ENCODE measurements around the gene RBM22.
A peak's percentile ranks its signal among the peaks of the same experiment; 100 is the strongest.

The RBM22 gene

DNA sequence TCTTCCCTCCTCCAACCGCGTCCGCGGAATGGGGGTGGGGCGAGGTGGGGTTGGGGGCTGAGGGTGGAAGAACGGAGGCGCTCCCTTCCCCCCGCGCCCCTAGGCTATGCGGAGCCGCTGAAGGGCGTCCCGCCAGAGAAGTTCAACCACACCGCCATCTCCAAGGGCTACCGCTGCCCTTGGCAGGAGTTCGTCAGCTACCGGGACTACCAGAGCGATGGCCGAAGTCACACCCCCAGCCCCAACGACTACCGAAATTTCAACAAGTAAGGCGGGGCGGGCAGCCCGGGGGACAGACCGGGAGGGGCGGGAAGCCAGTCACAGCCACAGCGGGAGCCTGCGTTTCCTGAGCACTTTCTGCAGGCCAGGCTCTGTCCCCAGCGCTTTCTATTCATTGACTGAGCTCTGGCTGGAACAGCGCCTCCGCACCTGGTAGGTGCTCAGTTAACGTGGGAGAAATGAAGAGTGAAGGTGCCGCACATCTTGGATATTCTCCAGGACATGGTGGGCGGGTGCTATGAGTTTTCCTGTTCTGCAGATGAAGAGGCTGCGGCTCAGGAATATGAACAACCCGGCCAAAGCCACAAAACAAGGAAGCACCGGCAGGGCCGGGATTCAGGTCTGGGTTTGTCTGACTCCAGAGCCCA is 28.5 kb downstream of the RBM22 start:
- no peak for DNase-seq (ENCODE audit: low read depth in 2 of 2)

DNA sequence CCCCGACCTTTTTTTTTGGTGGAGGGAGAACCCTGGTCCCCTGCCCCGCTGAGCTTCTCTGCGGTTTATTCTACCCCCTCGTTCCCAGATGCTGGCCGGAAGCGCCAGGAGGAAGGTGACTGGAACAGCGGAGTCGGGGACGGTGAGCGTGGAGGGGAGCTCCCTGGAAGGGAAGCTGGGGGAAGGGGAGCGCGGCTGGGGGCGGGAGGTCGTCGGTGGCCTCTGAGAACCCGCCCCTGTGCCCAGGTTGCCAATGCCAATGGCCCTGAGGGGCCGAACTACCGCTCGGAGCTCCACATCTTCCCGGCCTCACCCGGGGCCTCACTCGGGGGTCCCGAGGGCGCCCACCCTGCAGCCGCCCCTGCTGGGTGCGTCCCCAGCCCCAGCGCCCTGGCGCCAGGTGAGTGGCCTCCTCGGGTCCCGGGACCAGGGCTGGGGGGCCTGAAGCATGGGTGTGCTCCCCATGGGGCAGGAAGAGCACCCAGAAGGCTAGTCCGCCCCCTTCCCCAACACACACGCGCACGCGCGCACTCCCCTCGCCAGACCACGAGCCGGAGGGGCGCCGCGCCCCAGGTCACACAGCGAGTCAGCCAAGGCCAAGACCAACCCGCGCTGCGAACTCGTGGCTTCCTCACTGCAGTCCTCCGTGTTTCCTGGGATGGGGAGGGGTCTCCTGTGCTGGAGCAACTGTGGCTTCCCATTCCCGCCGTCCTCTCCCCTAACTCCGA is 29.2 kb downstream of the RBM22 start:
- no peak for DNase-seq (ENCODE audit: low read depth in 2 of 2)

DNA sequence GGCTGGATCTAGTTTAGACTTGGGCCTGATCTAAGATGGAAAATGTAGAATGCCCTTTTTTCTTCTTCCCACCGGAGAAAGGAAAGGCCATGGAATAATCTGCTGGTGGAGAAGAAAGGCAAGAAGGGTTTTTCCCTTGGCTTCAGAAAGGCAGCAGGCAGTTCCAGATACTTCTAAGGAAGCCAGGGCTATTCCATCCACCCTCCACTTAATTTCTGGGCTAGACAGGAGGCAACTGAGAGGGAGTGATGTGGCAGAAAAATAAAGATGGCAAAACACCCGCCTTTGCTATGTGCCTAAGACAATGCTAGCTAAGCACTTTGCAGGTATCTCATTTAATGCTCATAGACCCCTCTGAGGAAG is 29.9 kb downstream of the RBM22 start:
- no peak for DNase-seq (ENCODE audit: low read depth in 2 of 2)

DNA sequence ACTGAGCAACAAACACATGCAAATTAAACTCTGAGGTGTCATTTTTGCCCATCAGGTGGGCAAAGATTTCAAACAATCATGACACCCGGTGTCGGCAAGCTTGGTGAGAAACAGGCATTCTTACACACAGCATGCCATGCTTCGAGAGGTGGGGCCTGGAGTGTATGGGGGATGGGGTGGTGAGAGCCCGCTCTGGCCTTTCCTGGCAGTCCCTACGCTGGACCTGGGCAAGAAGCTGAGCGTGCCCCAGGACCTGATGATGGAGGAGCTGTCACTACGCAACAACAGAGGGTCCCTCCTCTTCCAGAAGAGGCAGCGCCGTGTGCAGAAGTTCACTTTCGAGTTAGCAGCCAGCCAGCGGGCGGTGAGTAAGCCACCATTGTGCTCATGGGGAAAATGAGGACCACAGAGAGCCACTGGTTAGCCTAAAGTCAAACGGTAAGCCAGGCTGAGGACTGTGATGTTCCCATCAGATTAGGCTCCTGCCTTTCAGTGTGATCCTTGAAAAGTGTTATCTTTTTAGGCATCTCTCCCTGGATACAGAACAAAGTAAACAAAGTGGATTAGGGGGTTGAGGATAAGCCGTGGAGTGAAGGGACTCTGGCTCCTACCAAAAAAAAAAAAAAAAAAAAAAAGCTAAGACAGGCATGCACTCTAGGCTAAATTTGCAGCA is 30.5 kb downstream of the RBM22 start:
- no peak for DNase-seq (ENCODE audit: low read depth in 2 of 2)

GRCh38 chr5:150665044-150665443 is 35.8 kb downstream of the RBM22 start:
- DNase-seq (ENCODE audit: low read depth in 2 of 2), result peak in 1 of 2 experiments; percentile 27

DNA sequence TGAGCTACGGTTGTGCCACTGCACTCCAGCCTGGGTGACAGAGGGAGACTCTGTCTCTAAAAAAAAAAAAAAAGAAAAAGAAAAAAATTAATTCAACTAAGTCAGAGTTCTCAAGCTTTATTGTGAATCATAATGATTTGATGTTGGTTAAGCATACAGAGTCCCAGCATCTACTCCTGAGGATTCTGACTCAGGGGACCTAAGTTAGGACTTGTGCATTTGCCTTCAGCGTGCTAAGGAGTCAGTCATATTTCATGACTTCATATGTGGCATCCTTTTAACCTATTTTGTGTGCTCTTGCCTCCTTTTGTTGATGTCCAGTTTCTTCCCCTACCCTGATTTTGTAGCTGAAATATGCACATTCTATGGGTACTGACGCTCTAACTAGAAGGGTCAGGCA is 36.9 kb downstream of the RBM22 start:
- DNase-seq (ENCODE audit: low read depth in 2 of 2), result no peak

- no peak for DNase-seq (ENCODE audit: low read depth in 2 of 2)
These were observed 37.9 kb downstream of the RBM22 start for GRCh38 chr5:150662731-150663516.

GRCh38 chr5:150661821-150662596 is 38.9 kb downstream of the RBM22 start:
- DNase-seq (ENCODE audit: low read depth in 2 of 2), result no peak

DNA sequence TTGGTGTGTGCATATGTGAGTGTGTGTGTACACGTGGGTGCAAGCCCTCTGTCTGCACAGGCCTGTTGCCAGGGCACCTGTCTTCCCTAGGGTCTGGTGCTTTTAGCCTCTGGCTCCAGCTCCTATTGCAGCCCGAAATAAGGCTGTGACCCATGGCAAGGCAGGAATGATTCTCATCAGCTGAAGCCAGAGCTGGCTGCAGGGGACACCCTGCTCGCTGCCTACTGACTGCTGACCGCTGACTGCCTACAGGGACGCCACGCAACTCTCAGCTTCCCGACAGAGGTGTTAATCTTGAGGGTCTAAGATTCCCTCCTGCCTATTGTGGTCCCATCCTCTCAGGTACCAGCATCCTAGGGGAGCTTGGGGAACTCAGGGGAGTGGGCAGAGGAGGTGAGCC is 39.8 kb downstream of the RBM22 start, which contains the start of gene MYOZ3:
Gene MYOZ3 (plus strand): TSS at position 166 of the 400 bp plus-strand sequence. CDS start 1,691 bp downstream, outside the sequence.
- no peak for DNase-seq (ENCODE audit: low read depth in 2 of 2)

- no peak for DNase-seq (ENCODE audit: low read depth in 2 of 2)
These were observed 40.6 kb downstream of the RBM22 start for GRCh38 chr5:150660108-150660831.

DNA sequence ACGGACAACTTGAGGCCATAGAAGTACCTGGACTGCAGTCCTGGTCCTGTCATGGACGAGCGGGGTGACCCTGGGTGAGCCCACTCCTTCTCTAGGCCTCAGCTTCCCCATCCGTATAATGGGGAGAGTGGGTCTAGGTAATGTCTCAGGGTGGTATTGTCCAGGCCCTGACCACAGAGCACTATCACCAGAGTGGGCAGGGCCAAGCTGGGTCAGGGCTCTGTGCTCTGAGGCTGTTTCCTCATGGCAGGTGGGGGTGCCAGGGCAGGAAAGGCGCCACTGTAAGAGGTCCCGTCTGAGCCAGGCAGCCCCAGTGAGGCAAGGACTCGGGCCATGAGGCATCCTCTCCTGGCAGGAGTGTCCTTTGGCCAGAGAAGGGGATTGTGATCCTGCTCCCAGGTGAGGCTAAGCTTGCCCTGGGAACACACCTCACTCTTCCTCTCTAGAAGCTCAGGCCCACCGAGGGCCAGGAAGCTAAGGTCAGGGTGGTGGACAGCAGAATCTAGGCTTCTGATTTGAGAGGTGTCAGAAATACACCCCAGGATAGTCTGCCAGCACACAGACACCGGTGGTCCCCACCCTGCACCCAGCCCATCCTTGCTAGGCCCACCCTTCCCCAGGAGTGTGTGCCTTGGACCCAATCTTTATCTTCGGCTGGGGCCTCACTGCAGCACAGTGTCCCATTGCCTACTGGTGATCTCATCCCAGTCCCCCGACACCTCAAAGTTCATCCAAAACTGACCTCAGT is 41.3 kb downstream of the RBM22 start:
- no peak for DNase-seq (ENCODE audit: low read depth in 2 of 2)

DNA sequence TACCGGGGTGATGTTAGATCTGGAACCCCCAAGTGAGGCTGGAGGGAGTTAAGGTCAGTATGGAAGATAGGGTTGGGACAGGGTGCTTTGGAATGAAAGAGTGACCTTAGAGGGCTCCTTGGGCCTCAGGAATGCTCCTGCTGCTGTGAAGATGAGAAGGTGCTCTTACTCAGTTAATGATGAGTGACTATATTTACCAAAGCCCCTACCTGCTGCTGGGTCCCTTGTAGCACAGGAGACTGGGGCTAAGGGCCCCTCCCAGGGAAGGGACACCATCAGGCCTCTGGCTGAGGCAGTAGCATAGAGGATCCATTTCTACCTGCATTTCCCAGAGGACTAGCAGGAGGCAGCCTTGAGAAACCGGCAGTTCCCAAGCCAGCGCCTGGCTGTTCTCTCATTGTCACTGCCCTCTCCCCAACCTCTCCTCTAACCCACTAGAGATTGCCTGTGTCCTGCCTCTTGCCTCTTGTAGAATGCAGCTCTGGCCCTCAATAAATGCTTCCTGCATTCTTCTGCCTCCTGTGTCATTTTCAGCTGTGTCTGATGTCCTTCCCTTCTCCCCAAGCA is 42.1 kb downstream of the RBM22 start:
- DNase-seq (ENCODE audit: low read depth in 2 of 2), result no peak

GRCh38 chr5:150658121-150658520 is 42.7 kb downstream of the RBM22 start:
- no peak for DNase-seq (ENCODE audit: low read depth in 2 of 2)

DNA sequence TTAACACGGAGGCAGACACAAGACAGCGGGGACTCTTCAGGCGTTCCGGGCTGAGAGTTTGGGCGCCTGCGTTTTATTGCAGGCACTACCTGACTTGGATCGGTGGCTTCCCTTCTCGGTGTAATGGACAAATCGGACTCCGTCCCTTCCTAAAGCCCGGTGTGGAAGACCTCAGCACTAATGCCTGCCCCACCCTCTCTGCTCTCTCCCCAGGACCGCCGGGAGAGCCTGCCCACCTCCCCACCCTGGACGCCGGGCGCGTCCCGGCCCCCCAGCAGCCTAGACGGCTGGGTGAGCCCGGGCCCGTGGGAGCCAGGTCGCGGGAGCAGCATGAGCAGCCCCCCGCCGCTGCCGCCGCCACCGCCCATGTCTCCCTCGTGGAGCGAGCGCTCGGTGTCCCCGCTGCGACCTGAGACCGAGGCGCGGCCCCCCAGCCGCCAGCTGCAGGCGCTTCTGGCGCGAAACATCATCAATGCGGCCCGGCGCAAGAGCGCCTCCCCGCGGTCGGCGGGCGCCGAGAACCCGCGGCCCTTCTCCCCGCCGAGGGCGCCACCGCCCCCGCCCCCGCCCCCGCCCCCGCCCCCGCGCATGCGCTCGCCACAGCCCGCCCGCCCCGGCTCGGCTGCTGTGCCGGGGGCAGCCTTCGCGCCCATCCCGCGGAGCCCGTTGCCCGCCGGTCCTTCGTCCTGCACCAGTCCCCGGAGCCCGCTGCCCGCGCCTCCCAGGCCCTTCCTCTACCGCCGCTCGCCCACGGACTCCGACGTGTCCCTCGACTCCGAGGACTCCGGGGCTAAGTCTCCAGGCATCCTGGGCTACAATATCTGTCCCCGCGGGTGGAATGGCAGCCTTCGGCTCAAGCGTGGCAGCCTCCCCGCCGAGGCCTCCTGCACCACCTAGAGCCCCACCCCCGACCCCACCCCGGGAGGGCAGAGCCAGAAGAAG is 44.4 kb downstream of the RBM22 start:
- no peak for DNase-seq (ENCODE audit: low read depth in 2 of 2)

- no peak for DNase-seq (ENCODE audit: low read depth in 2 of 2)
These were observed 45.6 kb downstream of the RBM22 start for GRCh38 chr5:150655221-150655620.

- no peak for DNase-seq (ENCODE audit: low read depth in 2 of 2)
These were observed 46.9 kb downstream of the RBM22 start for GRCh38 chr5:150653762-150654556.

DNA sequence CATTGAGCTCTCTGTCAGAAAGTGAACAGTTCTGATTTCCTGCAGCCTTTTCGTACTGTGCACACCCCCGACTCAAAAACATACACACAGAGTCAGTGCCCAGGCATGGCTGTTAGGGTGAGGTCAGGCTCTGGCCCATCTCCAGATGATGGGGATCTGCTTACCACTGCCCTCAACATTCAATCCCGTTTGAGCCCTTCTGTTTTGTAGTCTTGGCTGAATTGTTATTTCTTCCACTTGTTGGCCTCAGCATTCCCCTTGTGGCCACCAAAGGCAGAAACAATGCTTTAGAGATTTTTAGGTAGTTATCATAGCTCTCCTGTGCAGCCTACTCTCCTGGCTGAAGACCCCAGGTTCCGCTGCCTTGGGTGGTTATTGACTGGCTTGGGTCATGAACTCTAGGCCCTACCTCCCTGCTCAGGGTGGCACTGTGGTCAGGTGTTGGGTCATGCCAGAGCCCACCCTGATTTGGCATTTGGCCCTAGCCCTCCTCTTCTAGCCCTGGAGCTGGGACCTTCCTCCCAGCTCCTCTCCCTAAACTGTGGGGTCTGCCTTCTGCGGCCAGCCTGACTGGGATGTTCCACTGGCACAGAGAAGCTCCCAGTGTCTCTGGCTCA is 47.6 kb downstream of the RBM22 start:
- no peak for DNase-seq (ENCODE audit: low read depth in 2 of 2)
